Trophoblast cell (in vitro differentiated cells and primary cell): ENCODE results near the gene MFGE8.

ENCODE experiments used
- DNase-seq, 2 donors: peaks; one replicate each; pipeline ENCODE4 v3.0.0-alpha.2; 2016
- H2AFZ ChIP-seq: 2 replicates; pipeline ENCODE4 v1.6.1; 2013; ENCODE audit warnings: low read length, moderate library complexity, mild to moderate bottlenecking; ENCODE audit not compliant: insufficient read depth, poor library complexity
- H2AK5ac ChIP-seq: 2 replicates; pipeline ENCODE4 v1.6.1; 2013; ENCODE audit warnings: mild to moderate bottlenecking, low read length
- H2BK120ac ChIP-seq: 2 replicates; pipeline ENCODE4 v1.6.1; 2013; ENCODE audit warnings: low read length, mild to moderate bottlenecking, moderate library complexity; ENCODE audit not compliant: insufficient read depth, poor library complexity
- H2BK12ac ChIP-seq: 2 replicates; pipeline ENCODE4 v1.6.1; 2013; ENCODE audit warnings: mild to moderate bottlenecking, low read length, moderate library complexity
- H2BK5ac ChIP-seq: 2 replicates; pipeline ENCODE4 v1.6.1; 2013; ENCODE audit warnings: low read length, low read depth, moderate library complexity, mild to moderate bottlenecking; ENCODE audit not compliant: poor library complexity
- H3K14ac ChIP-seq: 2 replicates; pipeline ENCODE4 v1.6.1; 2013; ENCODE audit warnings: mild to moderate bottlenecking, low read length
- H3K18ac ChIP-seq: 2 replicates; pipeline ENCODE4 v1.6.1; 2013; ENCODE audit warnings: mild to moderate bottlenecking, low read length
- H3K23ac ChIP-seq: 2 replicates; pipeline ENCODE4 v1.6.1; 2013; ENCODE audit warnings: low read length
- H3K27ac ChIP-seq: 2 replicates; pipeline ENCODE4 v1.5.1; 2013; ENCODE audit warnings: low read depth, mild to moderate bottlenecking, inconsistent platforms, low read length, moderate library complexity
- H3K27me3 ChIP-seq: 2 replicates; pipeline ENCODE4 v1.6.1; 2013; ENCODE audit warnings: inconsistent platforms, mild to moderate bottlenecking, low read length, moderate library complexity; ENCODE audit not compliant: insufficient read depth
- H3K36me3 ChIP-seq, 2 experiments: 1 replicate in 1 of 2; 2 replicates in 1 of 2; pipeline ENCODE4 v1.6.1; 2013; ENCODE audit warnings: low read length in 2 of 2, mild to moderate bottlenecking in 2 of 2, moderate library complexity in 1 of 2; ENCODE audit not compliant: insufficient read depth in 2 of 2, control insufficient read depth in 1 of 2
- H3K4ac ChIP-seq: 2 replicates; pipeline ENCODE4 v1.6.1; 2013; ENCODE audit warnings: low read depth, mild to moderate bottlenecking, low read length, moderate library complexity
- H3K4me1 ChIP-seq, 2 experiments: 1 replicate in 1 of 2; 2 replicates in 1 of 2; pipeline ENCODE4 v1.6.1; 2013; ENCODE audit warnings: low read length in 2 of 2, mild to moderate bottlenecking in 2 of 2, moderate library complexity in 1 of 2; ENCODE audit not compliant: insufficient read depth in 2 of 2, control insufficient read depth in 1 of 2
- H3K4me2 ChIP-seq: 2 replicates; pipeline ENCODE4 v1.6.1; 2013; ENCODE audit warnings: inconsistent platforms, mild to moderate bottlenecking, low read length, moderate library complexity
- H3K4me3 ChIP-seq: 2 replicates; pipeline ENCODE4 v1.5.1; 2013; ENCODE audit warnings: mild to moderate bottlenecking, low read depth, low read length, inconsistent platforms
- H3K79me1 ChIP-seq: one replicate; pipeline ENCODE4 v1.6.1; 2013; ENCODE audit warnings: low read length
- H3K79me2 ChIP-seq: 2 replicates; pipeline ENCODE4 v1.6.1; 2013; ENCODE audit warnings: low read length, mild to moderate bottlenecking; ENCODE audit not compliant: control insufficient read depth, insufficient read depth, poor library complexity
- H3K9ac ChIP-seq: 2 replicates; pipeline ENCODE4 v1.6.1; 2013; ENCODE audit warnings: mild to moderate bottlenecking, low read length
- H3K9me3 ChIP-seq: 2 replicates; pipeline ENCODE4 v1.6.1; 2013; ENCODE audit warnings: low read depth, mild to moderate bottlenecking, control low read depth, inconsistent platforms, low read length; ENCODE audit not compliant: insufficient read depth
- H4K12ac ChIP-seq: 2 replicates; pipeline ENCODE4 v1.6.1; 2013; ENCODE audit warnings: low read depth, mild to moderate bottlenecking, low read length, moderate library complexity
- H4K8ac ChIP-seq: 2 replicates; pipeline ENCODE4 v1.6.1; 2013; ENCODE audit warnings: low read depth, mild to moderate bottlenecking, low read length, moderate library complexity
- H4K91ac ChIP-seq: one replicate; pipeline ENCODE4 v1.6.1; 2013; ENCODE audit warnings: low read depth, mild to moderate bottlenecking, low read length, moderate library complexity
- WGBS: extraction: QIAGEN DNeasy Blood & Tissue Kit; methylation state at CpG from one replicate; pipeline ENCODE4 v1.1.7; 2013; ENCODE audit warnings: missing lambda C conversion rate; ENCODE audit not compliant: insufficient read length, insufficient coverage; ENCODE audit errors: extremely low coverage; 5-methylcytosine and 5-hydroxymethylcytosine counted together

The MFGE8 gene

GRCh38 chr15:88888719-88889118 lies 24.5 kb downstream of the MFGE8 start:
- Histone ChIP-seq H3K4ac (no peak overlapping the region), H3K4me3 (no peak overlapping the region)

GRCh38 chr15:88887068-88887580 lies 26.1 kb downstream of the MFGE8 start:
- H3K36me3 ChIP-seq = peaks cover 0 to 8% of the 10 kb centered on the region in 2 experiments
- H3K18ac ChIP-seq = no peak overlapping the region
- no peak overlapping the region for H4K8ac ChIP-seq
- H2AK5ac ChIP-seq = no peak overlapping the region
- H3K9ac ChIP-seq = no peak overlapping the region
- H2BK120ac ChIP-seq = no peak overlapping the region
- H3K9me3 ChIP-seq = no peaks in the 10 kb centered on the region
- peak; percentile 85 to 86 for DNase-seq
- H3K79me1 ChIP-seq = no peaks in the 10 kb centered on the region
- H4K12ac ChIP-seq = no peak overlapping the region
- H2BK12ac ChIP-seq = no peak overlapping the region
- no peak overlapping the region for H3K23ac ChIP-seq
- no peak overlapping the region for H4K91ac ChIP-seq
- no peak overlapping the region for H3K14ac ChIP-seq
- no CpG with 5 or more reads among the region's 18 CpGs for WGBS
- H3K27me3 ChIP-seq = no peaks in the 10 kb centered on the region
- no peak overlapping the region for H3K4me2 ChIP-seq
- no peak overlapping the region for H2BK5ac ChIP-seq
- H3K4me3 ChIP-seq = no peak overlapping the region
- no peak overlapping the region for H2AFZ ChIP-seq
- H3K4me1 ChIP-seq = peaks cover 2% of the 10 kb centered on the region in 2 experiments
- H3K27ac ChIP-seq = no peak overlapping the region
- H3K4ac ChIP-seq = no peak overlapping the region
- H3K79me2 ChIP-seq = no peaks in the 10 kb centered on the region

More at GRCh38 chr15:88888719-88889118, 24.5 kb downstream of the MFGE8 start:
- H3K9ac ChIP-seq = no peak overlapping the region
- H3K23ac ChIP-seq = no peak overlapping the region
- H3K79me1 ChIP-seq = no peaks in the 10 kb centered on the region
- H3K27ac ChIP-seq = no peak overlapping the region
- no peak overlapping the region for H2AFZ ChIP-seq
- no peaks in the 10 kb centered on the region for H3K27me3 ChIP-seq
- no peak overlapping the region for H2BK12ac ChIP-seq
- no peak overlapping the region for H4K91ac ChIP-seq
- no peak overlapping the region for H3K14ac ChIP-seq
- H2AK5ac ChIP-seq = no peak overlapping the region
- no peak overlapping the region for H2BK5ac ChIP-seq
- H3K4me2 ChIP-seq = no peak overlapping the region
- no peaks in the 10 kb centered on the region for H3K9me3 ChIP-seq
- H2BK120ac ChIP-seq = no peak overlapping the region
- DNase-seq = no peak
- H4K8ac ChIP-seq = no peak overlapping the region
- no peak overlapping the region for H4K12ac ChIP-seq
- H3K18ac ChIP-seq = no peak overlapping the region
- H3K36me3 ChIP-seq = peaks cover 0 to 6% of the 10 kb centered on the region in 2 experiments
- WGBS = no CpG with 5 or more reads among the region's 5 CpGs
- no peaks in the 10 kb centered on the region for H3K79me2 ChIP-seq
- H3K4me1 ChIP-seq = peaks cover 2% of the 10 kb centered on the region in 2 experiments

GRCh38 chr15:88882785-88883184 lies 30.4 kb downstream of the MFGE8 start:
- no peak overlapping the region for H4K12ac ChIP-seq
- no peak overlapping the region for H2AFZ ChIP-seq
- no peaks in the 10 kb centered on the region for H3K27me3 ChIP-seq
- no peak overlapping the region for H3K27ac ChIP-seq
- H3K4ac ChIP-seq = no peak overlapping the region
- peaks cover 2% of the 10 kb centered on the region in 2 experiments for H3K4me1 ChIP-seq
- H2BK12ac ChIP-seq = no peak overlapping the region
- peak in 1 of 2 donors; percentile 33 for DNase-seq
- H3K4me3 ChIP-seq = no peak overlapping the region
- H4K91ac ChIP-seq = no peak overlapping the region
- no peak overlapping the region for H2BK120ac ChIP-seq
- no peaks in the 10 kb centered on the region for H3K79me1 ChIP-seq
- H2AK5ac ChIP-seq = no peak overlapping the region
- peaks cover 5 to 26% of the 10 kb centered on the region in 2 experiments for H3K36me3 ChIP-seq
- no peak overlapping the region for H2BK5ac ChIP-seq
- H3K9me3 ChIP-seq = no peaks in the 10 kb centered on the region
- no peak overlapping the region for H4K8ac ChIP-seq
- H3K79me2 ChIP-seq = no peaks in the 10 kb centered on the region
- WGBS = no CpG with 5 or more reads among the region's 4 CpGs
- no peak overlapping the region for H3K23ac ChIP-seq
- no peak overlapping the region for H3K14ac ChIP-seq
- H3K9ac ChIP-seq = no peak overlapping the region
- no peak overlapping the region for H3K18ac ChIP-seq
- H3K4me2 ChIP-seq = no peak overlapping the region

GRCh38 chr15:88881775-88882174 lies 31.4 kb downstream of the MFGE8 start:
- no CpG with 5 or more reads among the region's 3 CpGs for WGBS
- no peak overlapping the region for H3K4me2 ChIP-seq
- no peak overlapping the region for H2BK5ac ChIP-seq
- no peaks in the 10 kb centered on the region for H3K27me3 ChIP-seq
- H2AK5ac ChIP-seq = no peak overlapping the region
- H2BK12ac ChIP-seq = no peak overlapping the region
- no peaks in the 10 kb centered on the region for H3K79me1 ChIP-seq
- H3K36me3 ChIP-seq = peaks cover 5 to 30% of the 10 kb centered on the region in 2 experiments
- no peak overlapping the region for H3K9ac ChIP-seq
- no peak overlapping the region for H3K18ac ChIP-seq
- H3K4me3 ChIP-seq = no peak overlapping the region
- no peaks in the 10 kb centered on the region for H3K79me2 ChIP-seq
- H4K8ac ChIP-seq = no peak overlapping the region
- peaks cover 2% of the 10 kb centered on the region in 2 experiments for H3K4me1 ChIP-seq
- H3K4ac ChIP-seq = no peak overlapping the region
- DNase-seq = no peak
- H4K91ac ChIP-seq = no peak overlapping the region
- H3K14ac ChIP-seq = no peak overlapping the region
- H2BK120ac ChIP-seq = no peak overlapping the region
- H3K23ac ChIP-seq = no peak overlapping the region
- H4K12ac ChIP-seq = no peak overlapping the region
- H2AFZ ChIP-seq = no peak overlapping the region
- no peak overlapping the region for H3K27ac ChIP-seq
- H3K9me3 ChIP-seq = no peaks in the 10 kb centered on the region
